HEK293T (cell line): Measurements from ENCODE around the gene HPGD.
"Not testable (repeated sequence)": the region's sequence is repeated elsewhere in the genome, so short reads cannot be mapped to it uniquely, and the experiment has no call there.

Source experiments
- BHLHE40 ChIP-seq: fragments of 450-650 bp; IDR thresholded peaks from 2 replicates; pipeline ENCODE4 v1.6.1; 2016; ENCODE audit warnings: mild to moderate bottlenecking, moderate library complexity, borderline replicate concordance
- CTBP1 ChIP-seq: fragments of 450-650 bp; IDR thresholded peaks from 2 replicates; pipeline ENCODE4 v1.6.1; 2016; ENCODE audit warnings: borderline replicate concordance
- ELF4 ChIP-seq: fragments of 450-650 bp; IDR thresholded peaks from 2 replicates; pipeline ENCODE4 v1.6.1; 2017; ENCODE audit warnings: antibody characterized with exemption
- FOXK2 ChIP-seq: fragments of 450-650 bp; IDR thresholded peaks from 2 replicates; pipeline ENCODE4 v1.6.1; 2016; ENCODE audit warnings: mild to moderate bottlenecking
- FOXM1 ChIP-seq: fragments of 450-650 bp; IDR thresholded peaks from 2 replicates; pipeline ENCODE4 v1.6.1; 2017; ENCODE audit warnings: mild to moderate bottlenecking, borderline replicate concordance
- SP1 ChIP-seq: fragments of 450-650 bp; IDR thresholded peaks from 2 replicates; pipeline ENCODE4 v1.6.1; 2017
- SUZ12 ChIP-seq: fragments of 450-650 bp; IDR thresholded peaks from 2 replicates; pipeline ENCODE4 v1.6.1; 2016; ENCODE audit warnings: mild to moderate bottlenecking

DNA sequence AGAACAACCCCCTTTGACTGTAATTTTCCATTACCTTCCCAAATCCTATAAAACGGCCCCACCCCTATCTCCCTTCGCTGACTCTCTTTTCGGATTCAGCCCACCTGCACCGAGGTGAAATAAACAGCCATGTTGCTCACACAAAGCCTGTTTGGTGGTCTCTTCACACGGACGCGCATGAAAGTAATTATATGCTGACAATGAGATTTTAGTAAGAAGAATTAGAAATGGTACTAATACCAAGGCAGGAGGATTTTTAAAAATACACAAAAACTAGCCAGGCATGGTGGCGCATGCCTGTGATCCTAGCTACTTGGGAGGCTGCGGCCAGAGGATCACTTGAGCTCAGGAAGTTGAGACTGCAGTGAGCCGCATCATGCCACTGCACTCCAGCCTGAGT is 33.9 kb downstream of the HPGD start:
- not testable (repeated sequence) for TF ChIP-seq FOXM1, ELF4, CTBP1, SP1, FOXK2, SUZ12, BHLHE40
